HepG2 (cell line): ENCODE results near the gene KIF24. TPM values are rescaled to one million over a fixed set of nuclear protein-coding genes. Genes with fewer than 3 reads are reported as not detected.

Experiments used
- FOXC1 ChIP-seq: sonication (generic); formaldehyde crosslinking; IDR thresholded peaks from 2 replicates; pipeline ENCODE4 v1.8.0; 2022; ENCODE audit warnings: mild to moderate bottlenecking, missing genetic modification reagents, borderline replicate concordance
- MTA1 ChIP-seq: sonication (generic); formaldehyde crosslinking; IDR thresholded peaks from 2 replicates; pipeline ENCODE4 v1.4.0; 2020; ENCODE audit warnings: missing genetic modification reagents, mild to moderate bottlenecking, borderline replicate concordance
- NFIB ChIP-seq: sonication (generic); formaldehyde crosslinking; IDR thresholded peaks from 2 replicates; pipeline ENCODE4 v1.9.0; 2021; ENCODE audit warnings: missing genetic modification reagents, mild to moderate bottlenecking, borderline replicate concordance
- ZNF746 ChIP-seq: sonication (generic); formaldehyde crosslinking; IDR thresholded peaks from 2 replicates; pipeline ENCODE4 v1.8.0; 2022; ENCODE audit warnings: mild to moderate bottlenecking, missing genetic modification reagents
- ZNF781 ChIP-seq: sonication (generic); formaldehyde crosslinking; IDR thresholded peaks from 2 replicates; pipeline ENCODE4 v1.5.1; 2020; ENCODE audit warnings: borderline replicate concordance, mild to moderate bottlenecking, missing genetic modification reagents; ENCODE audit errors: not compliant biosample characterization
- ZSCAN12 ChIP-seq: sonication (generic); formaldehyde crosslinking; IDR thresholded peaks from 2 replicates; pipeline ENCODE4 v1.9.0; 2021; ENCODE audit warnings: mild to moderate bottlenecking, missing genetic modification reagents
- polyA plus RNA-seq, 8 experiments: library from polyadenylated mRNA; depleted of rRNA in 3 of 8; stranded (reverse) in 7 of 8; unstranded in 1 of 8; fragments of >200 nt; fragmentation: Illumina TruSeq in 4 of 8; extraction: Trizol in 4 of 8; gene quantifications; 2 replicates each; pipeline versions ENCODE4 v1.2.1 to v1.2.3, GENCODE V29; 2011 to 2016; ENCODE audit warnings: low read depth in 4 of 8, missing spikeins in 1 of 8, mixed read lengths in 1 of 8; ENCODE audit not compliant: insufficient read depth in 1 of 8
- total RNA-seq, 5 experiments: library from RNA; depleted of rRNA; stranded (reverse); fragments of >200 nt; fragmentation: Illumina TruSeq; extraction: Trizol; gene quantifications; 2 replicates each; pipeline ENCODE4 v1.2.3, GENCODE V29; 2016; ENCODE audit warnings: low read depth in 1 of 5
- TF ChIP-seq, protein P1 (sequence below): sonication (generic); formaldehyde crosslinking; IDR thresholded peaks from 2 replicates; pipeline ENCODE4 v1.5.0; 2020; ENCODE audit warnings: mild to moderate bottlenecking, missing genetic modification reagents, borderline replicate concordance
- TF ChIP-seq, protein P2 (sequence below): sonication (generic); formaldehyde crosslinking; IDR thresholded peaks from 2 replicates; pipeline ENCODE4 v1.4.0; 2020; ENCODE audit warnings: missing genetic modification reagents
- TF ChIP-seq, protein P3 (sequence below): sonication (generic); formaldehyde crosslinking; IDR thresholded peaks from 2 replicates; pipeline ENCODE4 v1.5.0; 2020; ENCODE audit warnings: mild to moderate bottlenecking, missing genetic modification reagents
- TF ChIP-seq, protein P4 (sequence below): sonication (generic); formaldehyde crosslinking; IDR thresholded peaks from 2 replicates; pipeline ENCODE4 v1.4.0; 2020; ENCODE audit warnings: missing genetic modification reagents
- TF ChIP-seq, protein P5 (sequence below): sonication (generic); formaldehyde crosslinking; IDR thresholded peaks from 2 replicates; pipeline ENCODE4 v1.4.0; 2020; ENCODE audit warnings: missing genetic modification reagents

Gene KIF24
- total and polyA plus RNA-seq, 2 of the 13 experiments (the other 11 are each of a cell fraction or from before 2014, with no cell fraction given): 1.1 to 3.0 TPM

DNA sequence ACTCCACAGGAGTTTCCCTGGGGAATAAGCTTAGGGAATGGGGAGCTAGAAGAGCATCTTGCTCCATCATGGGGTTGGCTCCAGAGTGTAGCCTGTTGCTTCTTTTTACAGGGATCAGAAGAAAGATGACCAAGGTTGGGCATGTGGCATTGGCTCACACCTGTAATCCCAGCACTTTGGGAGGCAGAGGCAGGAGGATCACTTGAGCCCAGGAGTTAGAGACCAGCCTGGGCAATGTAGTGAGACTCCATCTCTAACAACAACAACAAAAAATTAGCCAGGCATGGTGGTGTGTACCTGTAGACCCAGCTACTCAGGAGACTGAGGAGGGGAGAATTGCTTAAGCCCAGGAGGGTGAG lies 18.7 kb upstream of the KIF24 start (continued):
- TF ChIP-seq, protein P1, sequence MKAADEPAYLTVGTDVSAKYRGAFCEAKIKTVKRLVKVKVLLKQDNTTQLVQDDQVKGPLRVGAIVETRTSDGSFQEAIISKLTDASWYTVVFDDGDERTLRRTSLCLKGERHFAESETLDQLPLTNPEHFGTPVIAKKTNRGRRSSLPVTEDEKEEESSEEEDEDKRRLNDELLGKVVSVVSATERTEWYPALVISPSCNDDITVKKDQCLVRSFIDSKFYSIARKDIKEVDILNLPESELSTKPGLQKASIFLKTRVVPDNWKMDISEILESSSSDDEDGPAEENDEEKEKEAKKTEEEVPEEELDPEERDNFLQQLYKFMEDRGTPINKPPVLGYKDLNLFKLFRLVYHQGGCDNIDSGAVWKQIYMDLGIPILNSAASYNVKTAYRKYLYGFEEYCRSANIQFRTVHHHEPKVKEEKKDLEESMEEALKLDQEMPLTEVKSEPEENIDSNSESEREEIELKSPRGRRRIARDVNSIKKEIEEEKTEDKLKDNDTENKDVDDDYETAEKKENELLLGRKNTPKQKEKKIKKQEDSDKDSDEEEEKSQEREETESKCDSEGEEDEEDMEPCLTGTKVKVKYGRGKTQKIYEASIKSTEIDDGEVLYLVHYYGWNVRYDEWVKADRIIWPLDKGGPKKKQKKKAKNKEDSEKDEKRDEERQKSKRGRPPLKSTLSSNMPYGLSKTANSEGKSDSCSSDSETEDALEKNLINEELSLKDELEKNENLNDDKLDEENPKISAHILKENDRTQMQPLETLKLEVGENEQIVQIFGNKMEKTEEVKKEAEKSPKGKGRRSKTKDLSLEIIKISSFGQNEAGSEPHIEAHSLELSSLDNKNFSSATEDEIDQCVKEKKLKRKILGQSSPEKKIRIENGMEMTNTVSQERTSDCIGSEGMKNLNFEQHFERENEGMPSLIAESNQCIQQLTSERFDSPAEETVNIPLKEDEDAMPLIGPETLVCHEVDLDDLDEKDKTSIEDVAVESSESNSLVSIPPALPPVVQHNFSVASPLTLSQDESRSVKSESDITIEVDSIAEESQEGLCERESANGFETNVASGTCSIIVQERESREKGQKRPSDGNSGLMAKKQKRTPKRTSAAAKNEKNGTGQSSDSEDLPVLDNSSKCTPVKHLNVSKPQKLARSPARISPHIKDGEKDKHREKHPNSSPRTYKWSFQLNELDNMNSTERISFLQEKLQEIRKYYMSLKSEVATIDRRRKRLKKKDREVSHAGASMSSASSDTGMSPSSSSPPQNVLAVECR (CRISPR knock-in tag): peak; percentile 6; the same call in 1 of the 2 replicates
- TF ChIP-seq ZNF781 (CRISPR knock-in tag) (no peak), ZSCAN12 (CRISPR knock-in tag) (no peak), MTA1 (CRISPR knock-in tag) (no peak), ZNF746 (CRISPR knock-in tag) (no peak), FOXC1 (CRISPR knock-in tag) (no peak), NFIB (CRISPR knock-in tag) (no peak)
- TF ChIP-seq, protein P2, sequence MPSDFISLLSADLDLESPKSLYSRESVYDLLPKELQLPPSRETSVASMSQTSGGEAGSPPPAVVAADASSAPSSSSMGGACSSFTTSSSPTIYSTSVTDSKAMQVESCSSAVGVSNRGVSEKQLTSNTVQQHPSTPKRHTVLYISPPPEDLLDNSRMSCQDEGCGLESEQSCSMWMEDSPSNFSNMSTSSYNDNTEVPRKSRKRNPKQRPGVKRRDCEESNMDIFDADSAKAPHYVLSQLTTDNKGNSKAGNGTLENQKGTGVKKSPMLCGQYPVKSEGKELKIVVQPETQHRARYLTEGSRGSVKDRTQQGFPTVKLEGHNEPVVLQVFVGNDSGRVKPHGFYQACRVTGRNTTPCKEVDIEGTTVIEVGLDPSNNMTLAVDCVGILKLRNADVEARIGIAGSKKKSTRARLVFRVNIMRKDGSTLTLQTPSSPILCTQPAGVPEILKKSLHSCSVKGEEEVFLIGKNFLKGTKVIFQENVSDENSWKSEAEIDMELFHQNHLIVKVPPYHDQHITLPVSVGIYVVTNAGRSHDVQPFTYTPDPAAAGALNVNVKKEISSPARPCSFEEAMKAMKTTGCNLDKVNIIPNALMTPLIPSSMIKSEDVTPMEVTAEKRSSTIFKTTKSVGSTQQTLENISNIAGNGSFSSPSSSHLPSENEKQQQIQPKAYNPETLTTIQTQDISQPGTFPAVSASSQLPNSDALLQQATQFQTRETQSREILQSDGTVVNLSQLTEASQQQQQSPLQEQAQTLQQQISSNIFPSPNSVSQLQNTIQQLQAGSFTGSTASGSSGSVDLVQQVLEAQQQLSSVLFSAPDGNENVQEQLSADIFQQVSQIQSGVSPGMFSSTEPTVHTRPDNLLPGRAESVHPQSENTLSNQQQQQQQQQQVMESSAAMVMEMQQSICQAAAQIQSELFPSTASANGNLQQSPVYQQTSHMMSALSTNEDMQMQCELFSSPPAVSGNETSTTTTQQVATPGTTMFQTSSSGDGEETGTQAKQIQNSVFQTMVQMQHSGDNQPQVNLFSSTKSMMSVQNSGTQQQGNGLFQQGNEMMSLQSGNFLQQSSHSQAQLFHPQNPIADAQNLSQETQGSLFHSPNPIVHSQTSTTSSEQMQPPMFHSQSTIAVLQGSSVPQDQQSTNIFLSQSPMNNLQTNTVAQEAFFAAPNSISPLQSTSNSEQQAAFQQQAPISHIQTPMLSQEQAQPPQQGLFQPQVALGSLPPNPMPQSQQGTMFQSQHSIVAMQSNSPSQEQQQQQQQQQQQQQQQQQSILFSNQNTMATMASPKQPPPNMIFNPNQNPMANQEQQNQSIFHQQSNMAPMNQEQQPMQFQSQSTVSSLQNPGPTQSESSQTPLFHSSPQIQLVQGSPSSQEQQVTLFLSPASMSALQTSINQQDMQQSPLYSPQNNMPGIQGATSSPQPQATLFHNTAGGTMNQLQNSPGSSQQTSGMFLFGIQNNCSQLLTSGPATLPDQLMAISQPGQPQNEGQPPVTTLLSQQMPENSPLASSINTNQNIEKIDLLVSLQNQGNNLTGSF: no peak
- TF ChIP-seq, protein P3, sequence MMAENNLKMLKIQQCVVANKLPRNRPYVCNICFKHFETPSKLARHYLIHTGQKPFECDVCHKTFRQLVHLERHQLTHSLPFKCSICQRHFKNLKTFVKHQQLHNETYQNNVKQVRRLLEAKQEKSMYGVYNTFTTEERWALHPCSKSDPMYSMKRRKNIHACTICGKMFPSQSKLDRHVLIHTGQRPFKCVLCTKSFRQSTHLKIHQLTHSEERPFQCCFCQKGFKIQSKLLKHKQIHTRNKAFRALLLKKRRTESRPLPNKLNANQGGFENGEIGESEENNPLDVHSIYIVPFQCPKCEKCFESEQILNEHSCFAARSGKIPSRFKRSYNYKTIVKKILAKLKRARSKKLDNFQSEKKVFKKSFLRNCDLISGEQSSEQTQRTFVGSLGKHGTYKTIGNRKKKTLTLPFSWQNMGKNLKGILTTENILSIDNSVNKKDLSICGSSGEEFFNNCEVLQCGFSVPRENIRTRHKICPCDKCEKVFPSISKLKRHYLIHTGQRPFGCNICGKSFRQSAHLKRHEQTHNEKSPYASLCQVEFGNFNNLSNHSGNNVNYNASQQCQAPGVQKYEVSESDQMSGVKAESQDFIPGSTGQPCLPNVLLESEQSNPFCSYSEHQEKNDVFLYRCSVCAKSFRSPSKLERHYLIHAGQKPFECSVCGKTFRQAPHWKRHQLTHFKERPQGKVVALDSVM (CRISPR knock-in tag): peak; percentile 79
- TF ChIP-seq, protein P4, sequence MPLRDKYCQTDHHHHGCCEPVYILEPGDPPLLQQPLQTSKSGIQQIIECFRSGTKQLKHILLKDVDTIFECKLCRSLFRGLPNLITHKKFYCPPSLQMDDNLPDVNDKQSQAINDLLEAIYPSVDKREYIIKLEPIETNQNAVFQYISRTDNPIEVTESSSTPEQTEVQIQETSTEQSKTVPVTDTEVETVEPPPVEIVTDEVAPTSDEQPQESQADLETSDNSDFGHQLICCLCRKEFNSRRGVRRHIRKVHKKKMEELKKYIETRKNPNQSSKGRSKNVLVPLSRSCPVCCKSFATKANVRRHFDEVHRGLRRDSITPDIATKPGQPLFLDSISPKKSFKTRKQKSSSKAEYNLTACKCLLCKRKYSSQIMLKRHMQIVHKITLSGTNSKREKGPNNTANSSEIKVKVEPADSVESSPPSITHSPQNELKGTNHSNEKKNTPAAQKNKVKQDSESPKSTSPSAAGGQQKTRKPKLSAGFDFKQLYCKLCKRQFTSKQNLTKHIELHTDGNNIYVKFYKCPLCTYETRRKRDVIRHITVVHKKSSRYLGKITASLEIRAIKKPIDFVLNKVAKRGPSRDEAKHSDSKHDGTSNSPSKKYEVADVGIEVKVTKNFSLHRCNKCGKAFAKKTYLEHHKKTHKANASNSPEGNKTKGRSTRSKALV: no peak
- TF ChIP-seq, protein P5, sequence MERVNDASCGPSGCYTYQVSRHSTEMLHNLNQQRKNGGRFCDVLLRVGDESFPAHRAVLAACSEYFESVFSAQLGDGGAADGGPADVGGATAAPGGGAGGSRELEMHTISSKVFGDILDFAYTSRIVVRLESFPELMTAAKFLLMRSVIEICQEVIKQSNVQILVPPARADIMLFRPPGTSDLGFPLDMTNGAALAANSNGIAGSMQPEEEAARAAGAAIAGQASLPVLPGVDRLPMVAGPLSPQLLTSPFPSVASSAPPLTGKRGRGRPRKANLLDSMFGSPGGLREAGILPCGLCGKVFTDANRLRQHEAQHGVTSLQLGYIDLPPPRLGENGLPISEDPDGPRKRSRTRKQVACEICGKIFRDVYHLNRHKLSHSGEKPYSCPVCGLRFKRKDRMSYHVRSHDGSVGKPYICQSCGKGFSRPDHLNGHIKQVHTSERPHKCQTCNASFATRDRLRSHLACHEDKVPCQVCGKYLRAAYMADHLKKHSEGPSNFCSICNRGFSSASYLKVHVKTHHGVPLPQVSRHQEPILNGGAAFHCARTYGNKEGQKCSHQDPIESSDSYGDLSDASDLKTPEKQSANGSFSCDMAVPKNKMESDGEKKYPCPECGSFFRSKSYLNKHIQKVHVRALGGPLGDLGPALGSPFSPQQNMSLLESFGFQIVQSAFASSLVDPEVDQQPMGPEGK (CRISPR knock-in tag): no peak
